Neural cell (in vitro differentiated cells): ENCODE data around the gene ATP1A2. TPM values are rescaled to one million over a fixed set of nuclear protein-coding genes. Genes with fewer than 3 reads are reported as not detected.

Experiments used
- H2AFZ ChIP-seq: fragments of 200-600, 300-800 bp; sonication (generic), shearing (Covaris generic); 2 replicates; pipeline ENCODE4 v1.6.0; 2014; ENCODE audit warnings: low read depth, mild to moderate bottlenecking, antibody characterized with exemption, low read length, moderate library complexity
- H3F3A ChIP-seq: fragments of 200-600 bp; shearing (Covaris generic); 2 replicates; pipeline ENCODE4 v1.6.1; 2016; ENCODE audit warnings: mild to moderate bottlenecking, moderate library complexity, mixed read lengths, antibody characterized with exemption, low read length; ENCODE audit not compliant: insufficient read depth, poor library complexity, severe bottlenecking
- H3K27ac ChIP-seq: fragments of 200-600, 300-800 bp; sonication (generic), shearing (Covaris generic); 2 replicates; pipeline ENCODE4 v1.5.1; 2014; ENCODE audit warnings: mild to moderate bottlenecking, low read length, moderate library complexity
- H3K27me3 ChIP-seq: fragments of 300-800, 200-600 bp; sonication (generic), shearing (Covaris generic); 2 replicates; pipeline ENCODE4 v1.6.0; 2014; ENCODE audit warnings: mild to moderate bottlenecking, low read depth, low read length, moderate library complexity; ENCODE audit not compliant: insufficient read depth
- H3K36me3 ChIP-seq: fragments of 300-800, 200-600 bp; sonication (generic), shearing (Covaris generic); 2 replicates; pipeline ENCODE4 v1.5.1; 2014; ENCODE audit warnings: mild to moderate bottlenecking, antibody characterized with exemption, low read length, moderate library complexity; ENCODE audit not compliant: insufficient read depth
- H3K4me2 ChIP-seq: fragments of 300-800, 200-600 bp; sonication (generic), shearing (Covaris generic); 2 replicates; pipeline ENCODE4 v1.6.0; 2014; ENCODE audit warnings: mild to moderate bottlenecking, low read length
- H3K4me3 ChIP-seq: fragments of 300-800, 200-600 bp; sonication (generic), shearing (Covaris generic); 2 replicates; pipeline ENCODE4 v1.5.1; 2014; ENCODE audit warnings: mild to moderate bottlenecking, low read length, moderate library complexity
- H3K79me2 ChIP-seq: fragments of 200-600 bp; shearing (Covaris generic); replicated peaks from 2 replicates; pipeline ENCODE4 v1.6.0; 2014; ENCODE audit warnings: mild to moderate bottlenecking, low read length, moderate library complexity; ENCODE audit not compliant: insufficient read depth
- H3K9ac ChIP-seq: fragments of 300-800, 200-600 bp; sonication (generic), shearing (Covaris generic); 2 replicates; pipeline ENCODE4 v1.6.1; 2016; ENCODE audit warnings: mild to moderate bottlenecking, low read length, mixed read lengths
- H3K9me2 ChIP-seq: fragments of 200-600 bp; shearing (Covaris generic); 2 replicates; pipeline ENCODE4 v1.6.1; 2016; ENCODE audit warnings: mild to moderate bottlenecking, low read length, mixed read lengths; ENCODE audit not compliant: insufficient read depth
- H3K9me3 ChIP-seq: fragments of 200-600, 300-800 bp; sonication (generic), shearing (Covaris generic); 2 replicates; pipeline ENCODE4 v1.6.1; 2016; ENCODE audit warnings: mild to moderate bottlenecking, mixed run types, low read length, moderate library complexity, mixed read lengths
- H4K20me1 ChIP-seq: fragments of 200-600 bp; shearing (Covaris generic); 2 replicates; pipeline ENCODE4 v1.6.1; 2016; ENCODE audit warnings: mild to moderate bottlenecking, mixed run types; ENCODE audit not compliant: insufficient read depth
- CTCF ChIP-seq: fragments of 450-650 bp; IDR thresholded peaks from 2 replicates; pipeline ENCODE4 v1.5.1; 2014; ENCODE audit warnings: antibody characterized with exemption, mild to moderate bottlenecking, moderate library complexity; ENCODE audit not compliant: poor library complexity, severe bottlenecking
- EP300 ChIP-seq: fragments of 450-650 bp; conservative IDR thresholded peaks from 2 replicates; pipeline ENCODE4 v1.6.1; 2014; ENCODE audit warnings: antibody characterized with exemption, mild to moderate bottlenecking, moderate library complexity; ENCODE audit not compliant: poor library complexity, severe bottlenecking
- EZH2 ChIP-seq: fragments of 200-600, 300-800 bp; shearing (Covaris generic), sonication (generic); IDR thresholded peaks from 2 replicates; pipeline ENCODE4 v1.6.1; 2014; ENCODE audit warnings: antibody characterized with exemption, low read length, borderline replicate concordance, mild to moderate bottlenecking; ENCODE audit not compliant: insufficient read depth, poor library complexity, severe bottlenecking
- MXI1 ChIP-seq: fragments of 450-650 bp; conservative IDR thresholded peaks from 2 replicates; pipeline ENCODE4 v1.6.1; 2014; ENCODE audit warnings: antibody characterized with exemption, mild to moderate bottlenecking; ENCODE audit not compliant: poor library complexity, severe bottlenecking
- POLR2AphosphoS5 ChIP-seq: IDR thresholded peaks from 2 replicates; pipeline ENCODE4 v1.6.1; 2012
- RAD21 ChIP-seq: fragments of 450-650 bp; conservative IDR thresholded peaks from 2 replicates; pipeline ENCODE4 v1.6.1; 2014; ENCODE audit warnings: antibody characterized with exemption, mild to moderate bottlenecking, moderate library complexity
- REST ChIP-seq: IDR thresholded peaks from 2 replicates; pipeline ENCODE4 v1.6.1; 2012; ENCODE audit warnings: borderline replicate concordance
- SMC3 ChIP-seq: fragments of 450-650 bp; conservative IDR thresholded peaks from 2 replicates; pipeline ENCODE4 v1.6.1; 2014; ENCODE audit warnings: antibody characterized with exemption, mild to moderate bottlenecking, moderate library complexity; ENCODE audit not compliant: poor library complexity
- TAF1 ChIP-seq: IDR thresholded peaks from 2 replicates; pipeline ENCODE4 v1.6.1; 2012; ENCODE audit warnings: low read depth
- polyA plus RNA-seq: library from polyadenylated mRNA; depleted of rRNA; stranded (reverse); fragments of >200 nt; gene quantifications from 2 replicates; pipeline ENCODE4 v1.2.3, GENCODE V29; 2014

Gene ATP1A2
- polyA plus RNA-seq, 1 donor from 2014 or later = 0.12 TPM

- Histone ChIP-seq H3K9ac (no peak overlapping the region), H3K79me2 (no peaks in the 10 kb centered on the region), H3K4me2 (no peak overlapping the region), H3K27me3 (no peaks in the 10 kb centered on the region), H3K9me3 (no peaks in the 10 kb centered on the region), H3F3A (no peaks in the 10 kb centered on the region), H3K27ac (no peak overlapping the region), H2AFZ (no peak overlapping the region), H3K36me3 (no peaks in the 10 kb centered on the region), H4K20me1 (no peaks in the 10 kb centered on the region), H3K4me3 (no peak overlapping the region), H3K9me2 (no peaks in the 10 kb centered on the region)
- TF ChIP-seq SMC3 = no peak
Observed at GRCh38 chr1:160137216-160137862, 21.8 kb downstream of the ATP1A2 start.

- no peaks in the 10 kb centered on the region for H3K79me2 ChIP-seq
- no peak overlapping the region for H2AFZ ChIP-seq
- H3K36me3 ChIP-seq = no peaks in the 10 kb centered on the region
- TF ChIP-seq MXI1 (no peak), REST (no peak), EZH2 (no peak), POLR2AphosphoS5 (no peak), CTCF (no peak), SMC3 (no peak), TAF1 (no peak), EP300 (no peak)
- H3K9me2 ChIP-seq = no peaks in the 10 kb centered on the region
- no peak overlapping the region for H3K27ac ChIP-seq
- H3K4me2 ChIP-seq = no peak overlapping the region
- no peaks in the 10 kb centered on the region for H3K27me3 ChIP-seq
- H3K4me3 ChIP-seq = no peak overlapping the region
- H3K9ac ChIP-seq = no peak overlapping the region
- no peaks in the 10 kb centered on the region for H3K9me3 ChIP-seq
- H4K20me1 ChIP-seq = no peaks in the 10 kb centered on the region
- no peaks in the 10 kb centered on the region for H3F3A ChIP-seq
Observed at GRCh38 chr1:160139840-160140239, 24.3 kb downstream of the ATP1A2 start.

GRCh38 chr1:160143695-160144094 is 28.1 kb downstream of the ATP1A2 start:
- H3F3A ChIP-seq = no peaks in the 10 kb centered on the region
- no peaks in the 10 kb centered on the region for H3K79me2 ChIP-seq
- H3K9me3 ChIP-seq = no peaks in the 10 kb centered on the region
- H3K4me2 ChIP-seq = no peak overlapping the region
- no peak overlapping the region for H3K4me3 ChIP-seq
- TF ChIP-seq REST (no peak), MXI1 (no peak), POLR2AphosphoS5 (no peak), SMC3 (no peak), RAD21 (no peak), CTCF (no peak), EP300 (no peak), EZH2 (no peak), TAF1 (no peak)
- no peaks in the 10 kb centered on the region for H4K20me1 ChIP-seq
- no peaks in the 10 kb centered on the region for H3K27me3 ChIP-seq
- no peak overlapping the region for H3K9ac ChIP-seq
- H3K27ac ChIP-seq = no peak overlapping the region
- no peak overlapping the region for H2AFZ ChIP-seq
- no peaks in the 10 kb centered on the region for H3K9me2 ChIP-seq
- H3K36me3 ChIP-seq = no peaks in the 10 kb centered on the region
